Measurements from ENCODE around the gene KERA.

The KERA gene

DNA sequence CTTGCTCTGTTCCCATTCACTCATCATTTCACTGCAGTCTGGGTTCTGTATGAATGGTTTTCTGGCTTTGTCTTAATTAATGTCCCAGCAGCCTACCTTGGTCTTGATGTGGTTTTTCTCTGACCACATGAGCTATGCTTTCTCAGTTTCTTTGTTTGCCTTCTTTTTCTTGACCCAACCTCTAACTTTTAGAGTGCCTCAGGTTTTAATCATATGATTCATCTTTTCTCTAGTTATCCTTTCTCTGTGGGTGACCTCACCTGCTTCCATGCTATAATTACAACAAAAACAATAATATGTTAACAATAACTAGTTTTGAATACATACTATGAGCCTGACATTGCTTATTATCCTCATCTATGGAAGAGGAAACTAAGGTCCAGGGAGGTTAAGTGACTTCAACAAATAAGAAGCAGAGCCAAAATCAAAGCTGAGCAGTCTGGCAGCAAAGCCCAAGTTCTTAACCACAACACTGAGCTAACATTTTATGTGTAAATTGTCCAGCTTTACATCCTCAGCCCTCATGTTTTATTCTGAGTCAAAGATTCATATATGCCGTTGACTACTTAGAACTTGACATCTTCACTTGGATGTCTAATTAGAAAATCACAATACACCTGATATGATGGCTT, 48.4 kb downstream of the KERA start:
- no peak for DNase-seq (ENCODE audit: low spot score)

DNA sequence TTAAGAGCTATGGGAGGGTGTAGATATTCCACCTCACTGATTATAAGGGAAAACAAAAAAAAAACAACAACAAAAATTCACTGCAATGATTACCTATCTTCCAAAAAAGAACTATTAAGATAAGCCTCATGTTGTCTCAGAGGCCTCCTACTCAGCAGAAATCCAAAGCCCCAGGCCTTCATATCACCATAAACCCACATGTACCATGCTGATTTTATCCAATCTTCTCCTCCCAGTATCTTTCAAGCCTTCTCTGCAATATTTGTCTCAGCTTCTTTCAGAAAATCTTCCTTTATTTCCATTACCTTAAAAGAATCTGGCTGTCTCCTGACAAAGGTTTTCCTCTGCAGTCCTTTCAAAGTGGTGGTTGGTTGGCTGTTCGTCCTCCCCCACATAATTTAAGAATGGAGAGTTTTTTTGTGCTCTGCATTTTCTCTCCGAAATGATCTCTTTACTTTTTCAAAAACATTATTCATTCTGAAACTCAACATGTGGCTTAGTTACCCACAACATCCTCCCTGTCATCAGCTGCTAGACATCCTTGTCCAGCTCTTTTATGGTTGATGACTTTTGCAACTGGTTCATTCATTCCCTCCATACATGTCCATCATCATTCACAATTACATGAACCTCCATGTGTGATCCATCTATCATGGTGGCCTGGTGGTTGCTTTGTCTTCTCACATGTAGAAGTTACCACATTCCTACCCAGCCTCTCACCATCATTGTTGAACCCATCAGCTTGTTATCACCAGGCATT, 50.1 kb downstream of the KERA start:
- DNase-seq (ENCODE audit: low spot score), result no peak

- no peak for DNase-seq (ENCODE audit: low spot score)
Observed at GRCh38 chr12:91004872-91005271, 53.0 kb downstream of the KERA start, which contains the start of gene EPYC. EPYC (minus strand) TSS chr12:91004972; CDS start chr12:91002565, 2,407 bp downstream.

DNA sequence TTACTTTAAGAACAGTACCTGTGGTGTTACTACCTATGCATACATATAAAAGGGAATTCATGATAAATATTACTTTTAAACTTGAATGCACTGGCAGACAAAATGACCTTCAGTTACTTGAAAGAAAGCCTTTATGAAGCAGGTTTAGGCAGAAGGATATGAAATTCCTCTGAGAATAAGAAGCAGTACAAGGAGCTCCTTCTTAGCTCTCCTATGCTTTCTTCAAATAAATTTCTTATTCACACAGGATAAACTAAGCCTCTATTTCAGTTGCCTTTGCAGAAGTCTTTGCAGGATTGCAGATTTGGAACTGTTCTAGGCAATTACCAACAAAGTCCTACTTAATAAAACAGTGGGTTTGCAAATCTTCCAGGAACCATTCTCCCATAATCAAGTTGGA, 54.1 kb downstream of the KERA start:
- DNase-seq (ENCODE audit: low spot score), result no peak

GRCh38 chr12:91001306-91001705, 56.5 kb downstream of the KERA start:
- no peak for DNase-seq (ENCODE audit: low spot score)

All from HuH-7 (cell line).